Right ventricle myocardium inferior (tissue), 1 donor: ENCODE measurements around the gene HUS1B. TPM values are rescaled to one million over a fixed set of nuclear protein-coding genes. Genes with fewer than 3 reads are reported as not detected.
"Not testable (repeated sequence)": the region's sequence is repeated elsewhere in the genome, so short reads cannot be mapped to it uniquely, and the experiment has no call there.

Experiments
- ATAC-seq: fragments of 200-7000 bp; cut with Tn5 transposase; one replicate; pipeline ENCODE4 v1.9.1; 2020; ENCODE audit warnings: mild to moderate bottlenecking, moderate library complexity
- DNase-seq: peaks from one replicate; pipeline ENCODE4 v3.0.0; 2021; ENCODE audit errors: missing footprints
- intact Hi-C: fragments of 100-400 bp; cut with DNase I; formaldehyde crosslinking; loops from one replicate; pipeline ENCODE4 v1.11.0; 2022
- total RNA-seq: library from RNA; stranded (reverse); fragmentation: NEBNext Ultra II Directional; extraction: Animal tissue kit (Norgen Biotek cat#: 25700); gene quantifications from one replicate; pipeline ENCODE4 v1.2.1, GENCODE V29; 2021
- donor health status: DM: no; HTN: yes; CAD: no; lungs with severe emphysema.

The HUS1B gene
- total RNA-seq, 1 donor from 2014 or later: not detected

DNA sequence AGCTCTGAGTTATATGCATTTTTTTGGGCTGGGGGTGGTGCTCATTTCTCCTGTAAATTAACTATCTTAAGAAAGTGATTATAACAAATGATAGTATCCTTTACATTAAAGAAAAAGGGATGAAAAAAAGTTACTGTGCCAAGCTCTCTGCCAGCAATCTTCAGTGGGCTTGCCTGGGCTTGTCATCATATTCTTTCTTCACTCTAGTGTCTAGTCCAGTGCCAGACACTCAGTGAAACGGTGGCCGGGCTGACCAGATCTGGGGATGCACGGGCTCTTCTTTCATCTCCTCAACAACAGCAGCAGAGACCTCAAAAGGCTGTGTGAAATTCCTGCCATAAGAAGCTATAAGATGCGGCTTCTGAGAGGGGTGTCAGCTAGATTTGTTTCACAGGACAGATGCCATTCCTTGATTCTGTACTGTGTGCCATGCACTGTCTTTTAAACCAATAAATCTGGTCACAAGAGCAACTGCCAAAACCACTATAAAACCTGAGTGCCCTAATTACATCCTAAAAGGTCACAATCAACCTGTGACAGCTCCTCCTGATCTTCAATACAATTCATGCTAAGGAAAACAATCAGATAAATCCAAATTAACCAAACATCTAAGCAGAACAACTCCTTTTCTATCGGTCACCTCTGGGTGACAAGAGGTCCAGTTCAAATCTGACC lies 23.9 kb upstream of the HUS1B start:
- intact Hi-C loops: loop anchor here (2.0 kb wide), 1 partner anchor 16 kb away; no protein-coding TSS in a partner anchor
- ATAC-seq: no peak

DNA sequence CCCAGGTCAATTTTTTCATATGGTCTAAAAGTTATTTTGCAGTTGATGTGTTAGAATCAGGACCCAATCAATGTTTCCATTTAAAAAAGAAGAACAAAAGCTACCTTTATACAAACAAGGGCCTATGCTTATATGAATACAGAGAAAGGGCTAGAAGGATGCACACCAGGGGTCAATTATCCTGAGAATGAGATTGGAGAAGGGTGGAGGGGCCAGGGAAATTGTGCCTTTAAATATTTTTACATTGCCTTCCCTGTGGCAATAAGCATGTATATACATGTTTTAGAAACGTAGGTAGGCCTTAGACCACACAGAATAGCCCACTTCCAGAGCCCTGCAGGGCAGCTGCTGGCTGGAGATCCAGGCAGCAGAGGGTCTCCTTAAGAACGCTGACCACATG lies 23.4 kb upstream of the HUS1B start:
- intact Hi-C loops: loop anchor here (2.0 kb wide), 1 partner anchor 15 kb away; no protein-coding TSS in a partner anchor
- ATAC-seq: no peak
- DNase-seq: no peak

More for the DNA sequence above, 23.9 kb upstream of the HUS1B start:
- no peak for DNase-seq

DNA sequence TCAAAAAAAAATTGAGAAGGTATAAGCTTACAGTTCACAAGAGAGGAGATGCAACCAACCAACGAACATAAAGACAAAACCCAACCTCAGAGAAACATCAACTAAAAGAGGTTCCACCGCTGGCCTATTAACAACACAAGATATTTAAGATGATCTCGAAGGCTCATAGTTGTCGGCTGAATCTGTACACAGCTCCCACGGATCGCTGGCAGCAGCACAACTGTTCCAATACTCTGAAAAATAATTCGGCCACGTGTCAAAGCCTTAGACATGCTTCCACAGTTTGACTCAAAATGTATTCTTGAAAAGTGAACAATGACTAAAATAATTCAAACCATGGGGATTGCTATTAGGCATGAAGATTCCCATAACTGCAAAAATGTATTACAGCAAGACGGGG lies 22.4 kb upstream of the HUS1B start:
- intact Hi-C loops: no loop called here
- no peak for ATAC-seq
- no peak for DNase-seq

- intact Hi-C loops: no loop called here
- DNase-seq (no peak), ATAC-seq (no peak)
These were observed 21.6 kb upstream of the HUS1B start for GRCh38 chr6:678520-678919.

- intact Hi-C loops: no loop called here
- DNase-seq (no peak), ATAC-seq (no peak)
These were observed 21.0 kb upstream of the HUS1B start for GRCh38 chr6:677919-678318.

DNA sequence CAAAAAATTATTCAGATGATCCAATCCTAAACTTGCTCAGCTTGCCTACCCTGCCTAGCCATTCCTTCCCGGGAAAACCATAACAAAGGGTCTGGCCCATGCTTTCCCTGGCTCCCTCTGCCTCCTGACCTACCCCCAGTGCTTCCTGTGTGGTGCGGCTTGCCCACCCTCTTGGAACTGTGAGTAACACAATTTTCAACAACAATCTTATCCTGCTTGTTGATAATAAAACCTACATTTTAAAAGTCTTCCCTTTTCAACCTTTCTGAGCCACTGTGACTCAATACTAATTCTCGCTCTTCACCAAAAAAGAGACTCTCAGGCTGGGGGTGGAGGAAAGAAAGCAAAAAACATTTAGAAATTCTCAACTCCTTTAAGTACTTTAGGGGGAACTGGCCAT lies 18.1 kb upstream of the HUS1B start:
- intact Hi-C loops: no loop called here
- DNase-seq: no peak
- ATAC-seq: no peak

- ATAC-seq (no peak), DNase-seq (no peak)
- intact Hi-C loops: no loop called here
These were observed 17.5 kb upstream of the HUS1B start for GRCh38 chr6:674406-674805.

GRCh38 chr6:667253-667927 lies 10.5 kb upstream of the HUS1B start:
- DNase-seq: no peak
- intact Hi-C loops: no loop called here
- no peak for ATAC-seq

- ATAC-seq: no peak
- intact Hi-C loops: loop anchor here (2.0 kb wide), 1 partner anchor 15 kb away; no protein-coding TSS in a partner anchor
- no peak for DNase-seq
These were observed 8.7 kb upstream of the HUS1B start for GRCh38 chr6:665403-666267.

DNA sequence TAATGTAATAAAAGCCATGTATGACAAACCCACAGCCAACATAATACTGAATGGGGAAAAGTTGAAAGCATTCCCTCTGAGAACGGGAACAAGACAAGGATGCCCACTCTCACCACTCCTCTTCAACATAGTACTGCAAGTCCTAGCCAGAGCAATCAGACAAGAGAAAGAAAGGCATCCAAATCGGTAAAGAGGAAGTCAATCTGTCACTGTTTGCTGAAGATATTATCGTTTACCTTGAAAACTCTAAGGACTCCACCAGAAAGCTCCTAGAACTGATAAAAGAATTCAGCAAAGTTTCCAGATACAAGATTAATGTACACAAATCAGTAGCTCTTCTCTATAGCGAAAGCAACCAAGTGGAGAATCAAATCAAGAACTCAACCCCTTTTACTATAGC lies 6.9 kb upstream of the HUS1B start:
- intact Hi-C loops: loop anchor here (2.0 kb wide), 1 partner anchor 17 kb away; no protein-coding TSS in a partner anchor
- not testable (repeated sequence) for DNase-seq, ATAC-seq

DNA sequence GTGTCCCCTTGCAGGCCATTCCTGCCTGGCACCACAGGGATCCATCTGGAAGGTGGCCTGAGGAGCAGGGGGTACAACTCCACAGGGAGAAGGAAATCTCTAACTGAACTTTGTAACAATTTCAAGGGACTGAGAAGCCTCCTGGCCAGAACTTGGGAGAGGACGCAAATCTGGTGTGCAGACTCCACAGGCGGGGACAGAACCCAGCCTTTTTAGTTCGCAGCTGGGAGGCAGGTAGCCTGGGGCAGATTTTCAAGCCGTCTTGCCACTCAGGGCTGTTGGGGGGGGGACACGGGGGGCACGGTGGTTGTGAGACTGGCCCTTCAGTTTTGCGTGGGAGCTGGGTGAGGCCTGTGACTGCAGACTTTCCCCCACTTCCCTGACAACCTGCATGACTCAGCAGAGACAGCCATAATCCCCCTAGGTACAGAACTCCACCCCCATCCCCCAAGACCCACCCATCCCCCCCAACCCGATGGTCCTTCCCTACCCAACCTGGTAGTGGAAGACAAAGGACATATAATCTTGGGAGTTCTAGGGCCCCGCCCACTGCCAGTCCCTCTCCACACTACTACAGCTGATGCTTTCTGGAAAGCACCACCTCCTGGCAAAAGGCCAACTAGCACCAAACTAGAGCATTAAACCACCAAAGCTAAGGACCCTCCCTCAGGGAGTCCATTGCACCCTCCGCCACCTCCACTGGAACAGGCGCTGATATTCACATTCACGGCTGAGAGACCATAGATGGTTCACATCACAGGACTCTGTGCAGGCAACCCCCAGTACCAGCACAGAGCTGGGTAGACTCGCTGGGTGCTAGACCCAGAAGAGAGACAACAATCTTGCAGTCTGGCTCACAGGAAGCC lies 3.0 kb upstream of the HUS1B start:
- intact Hi-C loops: no loop called here
- ATAC-seq (no peak), DNase-seq (no peak)

DNA sequence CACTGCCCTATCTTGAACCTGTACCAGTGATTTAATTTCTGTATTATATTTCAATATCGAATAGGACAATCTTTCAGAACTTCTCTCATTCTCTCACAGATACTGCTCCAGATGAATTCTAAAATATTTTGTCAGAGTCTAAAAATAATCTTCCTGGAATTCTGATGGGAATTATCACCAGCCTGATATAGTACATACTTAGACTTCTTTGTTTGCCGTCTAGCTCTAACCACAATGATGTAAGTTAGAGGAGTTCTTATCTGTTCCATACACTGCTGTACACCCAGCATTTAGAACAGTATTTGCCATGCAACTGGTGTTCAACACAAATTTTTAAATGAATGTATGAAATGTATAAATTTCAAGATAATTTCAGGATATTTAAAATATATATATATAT lies 1.3 kb upstream of the HUS1B start:
- ATAC-seq: peak; percentile 46
- no peak for DNase-seq
- intact Hi-C loops: no loop called here

GRCh38 chr6:657743-658142 lies 843 bp upstream of the HUS1B start:
- ATAC-seq: no peak
- intact Hi-C loops: no loop called here
- DNase-seq: no peak

- ATAC-seq (no peak), DNase-seq (no peak)
- intact Hi-C loops: no loop called here
These were observed 2.8 kb downstream of the HUS1B start for GRCh38 chr6:654136-654535.

- intact Hi-C loops: no loop called here
- DNase-seq (no peak), ATAC-seq (no peak)
These were observed 4.0 kb downstream of the HUS1B start for GRCh38 chr6:652865-653264.

GRCh38 chr6:650098-650497 lies 6.8 kb downstream of the HUS1B start:
- DNase-seq (no peak), ATAC-seq (no peak)
- intact Hi-C loops: no loop called here

GRCh38 chr6:642805-643204 lies 14.1 kb downstream of the HUS1B start:
- ATAC-seq (no peak), DNase-seq (no peak)
- intact Hi-C loops: no loop called here

- DNase-seq: no peak
- no peak for ATAC-seq
- intact Hi-C loops: no loop called here
These were observed 15.5 kb downstream of the HUS1B start for GRCh38 chr6:641225-641985.
